A549 (cell line): ENCODE data around the gene SSU72.

ENCODE experiments used
- KDM5A ChIP-seq: fragments of 200-600 bp; sonication (generic); IDR thresholded peaks from 2 replicates; pipeline ENCODE4 v1.6.1; 2016; ENCODE audit warnings: antibody characterized with exemption, mild to moderate bottlenecking
- MYC ChIP-seq: IDR thresholded peaks from 2 replicates; pipeline ENCODE4 v1.6.1; 2012; ENCODE audit warnings: mild to moderate bottlenecking, inconsistent platforms, low read length, improper control_type of control experiment, borderline replicate concordance
- SMC3 ChIP-seq: fragments of >200 bp; sonication (Bioruptor Twin); formaldehyde crosslinking; IDR thresholded peaks from 3 replicates; pipeline ENCODE4 v1.6.1; 2018; ENCODE audit warnings: inconsistent platforms
- SREBF2 ChIP-seq: fragments of 450-650 bp; IDR thresholded peaks from 2 replicates; pipeline ENCODE4 v1.6.1; 2014; ENCODE audit warnings: mild to moderate bottlenecking, moderate library complexity
- USF2 ChIP-seq: fragments of 450-650 bp; IDR thresholded peaks from 2 replicates; pipeline ENCODE4 v1.6.1; 2014; ENCODE audit warnings: antibody characterized with exemption
- TF ChIP-seq, protein P1 (sequence below): fragments of >200 bp; sonication (Bioruptor Twin); formaldehyde crosslinking; IDR thresholded peaks from 3 replicates; pipeline ENCODE4 v1.5.1; 2016

DNA sequence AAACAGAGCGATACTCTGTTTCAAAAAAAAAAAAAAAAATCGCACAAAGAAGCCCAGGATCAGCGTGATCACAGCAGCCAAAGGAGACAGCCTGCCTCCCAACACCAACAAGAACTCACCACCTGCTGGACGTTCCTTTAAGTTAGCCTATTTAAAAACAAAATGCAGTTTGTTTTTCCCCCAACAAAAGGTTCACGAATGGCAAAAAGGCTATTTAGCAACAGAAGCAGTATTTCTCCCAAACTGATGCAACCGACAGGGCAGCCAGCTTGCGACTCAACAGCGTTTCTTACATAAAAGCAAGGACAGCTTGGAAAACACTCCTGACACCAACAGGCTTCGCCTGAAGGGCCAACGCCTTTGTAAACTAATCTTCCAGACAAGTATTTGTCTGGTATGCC lies 6.8 kb downstream of the SSU72 start:
- TF ChIP-seq MYC (no peak), USF2 (no peak), KDM5A (no peak), SMC3 (no peak), SREBF2 (no peak)
- TF ChIP-seq, protein P1, sequence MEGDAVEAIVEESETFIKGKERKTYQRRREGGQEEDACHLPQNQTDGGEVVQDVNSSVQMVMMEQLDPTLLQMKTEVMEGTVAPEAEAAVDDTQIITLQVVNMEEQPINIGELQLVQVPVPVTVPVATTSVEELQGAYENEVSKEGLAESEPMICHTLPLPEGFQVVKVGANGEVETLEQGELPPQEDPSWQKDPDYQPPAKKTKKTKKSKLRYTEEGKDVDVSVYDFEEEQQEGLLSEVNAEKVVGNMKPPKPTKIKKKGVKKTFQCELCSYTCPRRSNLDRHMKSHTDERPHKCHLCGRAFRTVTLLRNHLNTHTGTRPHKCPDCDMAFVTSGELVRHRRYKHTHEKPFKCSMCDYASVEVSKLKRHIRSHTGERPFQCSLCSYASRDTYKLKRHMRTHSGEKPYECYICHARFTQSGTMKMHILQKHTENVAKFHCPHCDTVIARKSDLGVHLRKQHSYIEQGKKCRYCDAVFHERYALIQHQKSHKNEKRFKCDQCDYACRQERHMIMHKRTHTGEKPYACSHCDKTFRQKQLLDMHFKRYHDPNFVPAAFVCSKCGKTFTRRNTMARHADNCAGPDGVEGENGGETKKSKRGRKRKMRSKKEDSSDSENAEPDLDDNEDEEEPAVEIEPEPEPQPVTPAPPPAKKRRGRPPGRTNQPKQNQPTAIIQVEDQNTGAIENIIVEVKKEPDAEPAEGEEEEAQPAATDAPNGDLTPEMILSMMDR, result no peak
